HEK293 (cell line): ENCODE measurements around the gene AURKB.

Experiments used
- CTCF ChIA-PET: fragments of 350-600 bp; formaldehyde crosslinking; extraction: SDS; loops from one replicate; lab custom pipeline; 2021; ENCODE audit warnings: antibody characterized with exemption; lab: Yijun Ruan, JAX
- POLR2A ChIA-PET: fragments of 300-600 bp; formaldehyde crosslinking; extraction: SDS; loops from one replicate; lab custom pipeline; 2020; ENCODE audit warnings: antibody characterized with exemption, inconsistent platforms; lab: Yijun Ruan, JAX
- H3K27ac ChIP-seq: fragments of 200-500 bp; sonication (Bioruptor generic); 2 replicates; pipeline ENCODE4 v1.5.1; 2014; ENCODE audit warnings: low read depth, low read length, control low read depth, inconsistent platforms; ENCODE audit errors: extremely low read depth
- H3K36me3 ChIP-seq, 2 experiments: fragments of 200-500 bp in 1 of 2; sonication (Bioruptor generic) in 1 of 2; 1 replicate in 1 of 2; 2 replicates in 1 of 2; pipeline ENCODE4 v1.5.1; 2014 to 2017; ENCODE audit warnings: inconsistent platforms in 2 of 2, low read length in 2 of 2; ENCODE audit not compliant: control insufficient read depth in 2 of 2, insufficient read depth in 1 of 2
- H3K4me1 ChIP-seq: fragments of 200-500 bp; sonication (Bioruptor generic); 2 replicates; pipeline ENCODE4 v1.5.1; 2014; ENCODE audit warnings: mild to moderate bottlenecking, low read length, inconsistent platforms; ENCODE audit not compliant: control insufficient read depth, insufficient read depth
- H3K4me3 ChIP-seq: 2 replicates; pipeline ENCODE4 v1.5.1; 2011; ENCODE audit warnings: low read depth, mild to moderate bottlenecking, control low read depth, low read length, moderate library complexity
- H3K9me3 ChIP-seq: fragments of 200-500 bp; sonication (Bioruptor generic); 2 replicates; pipeline ENCODE4 v1.5.1; 2014; ENCODE audit warnings: low read depth, low read length, inconsistent platforms; ENCODE audit not compliant: control insufficient read depth, insufficient read depth
- GLI2 ChIP-seq: fragments of 450-650 bp; formaldehyde crosslinking; IDR thresholded peaks from 2 replicates; pipeline ENCODE4; 2017; ENCODE audit warnings: missing biosample characterization, missing genetic modification characterization, low read depth, borderline replicate concordance
- IKZF3 ChIP-seq: fragments of 450-650 bp; IDR thresholded peaks from 2 replicates; pipeline ENCODE4 v1.5.0; 2018; ENCODE audit warnings: missing biosample characterization, mild to moderate bottlenecking, missing genetic modification characterization, moderate library complexity
- KLF16 ChIP-seq: fragments of 450-650 bp; formaldehyde crosslinking; IDR thresholded peaks from 2 replicates; pipeline ENCODE4 v1.5.1; 2017; ENCODE audit warnings: missing biosample characterization, missing genetic modification characterization
- KLF7 ChIP-seq: fragments of 450-650 bp; formaldehyde crosslinking; IDR thresholded peaks from 2 replicates; pipeline ENCODE4 v1.5.1; 2016; ENCODE audit warnings: missing biosample characterization, missing genetic modification characterization, borderline replicate concordance
- PRDM1 ChIP-seq: fragments of 450-650 bp; formaldehyde crosslinking; IDR thresholded peaks from 2 replicates; pipeline ENCODE4; 2016; ENCODE audit warnings: missing biosample characterization, missing genetic modification characterization
- ZBTB44 ChIP-seq: fragments of 450-650 bp; IDR thresholded peaks from 2 replicates; pipeline ENCODE4 v1.5.1; 2018; ENCODE audit warnings: missing biosample characterization, mild to moderate bottlenecking, missing genetic modification characterization
- ZFP3 ChIP-seq: fragments of 450-650 bp; formaldehyde crosslinking; IDR thresholded peaks from 2 replicates; pipeline ENCODE4 v1.5.1; 2016; ENCODE audit warnings: low read depth, missing biosample characterization, missing genetic modification characterization
- ZFP69B ChIP-seq: fragments of 450-650 bp; formaldehyde crosslinking; IDR thresholded peaks from 2 replicates; pipeline ENCODE4 v1.5.1; 2016; ENCODE audit warnings: missing biosample characterization, missing genetic modification characterization
- ZNF114 ChIP-seq: fragments of 450-650 bp; formaldehyde crosslinking; IDR thresholded peaks from 2 replicates; pipeline ENCODE4 v1.5.0; 2017; ENCODE audit warnings: missing biosample characterization, missing genetic modification characterization
- ZNF140 ChIP-seq: fragments of 450-650 bp; formaldehyde crosslinking; IDR thresholded peaks from 2 replicates; pipeline ENCODE4 v1.5.1; 2016; ENCODE audit warnings: missing biosample characterization, missing genetic modification characterization
- ZNF184 ChIP-seq: fragments of 450-650 bp; IDR thresholded peaks from 2 replicates; pipeline ENCODE4 v1.5.1; 2018; ENCODE audit warnings: missing biosample characterization, mild to moderate bottlenecking, missing genetic modification characterization
- ZNF324 ChIP-seq: fragments of 450-650 bp; formaldehyde crosslinking; IDR thresholded peaks from 2 replicates; pipeline ENCODE4 v1.5.1; 2016; ENCODE audit warnings: missing biosample characterization, missing genetic modification characterization
- ZNF37A ChIP-seq: fragments of 450-650 bp; IDR thresholded peaks from 2 replicates; pipeline ENCODE4 v1.5.1; 2018; ENCODE audit warnings: missing biosample characterization, missing genetic modification characterization
- ZNF391 ChIP-seq: fragments of 450-650 bp; formaldehyde crosslinking; IDR thresholded peaks from 2 replicates; pipeline ENCODE4 v1.5.1; 2016; ENCODE audit warnings: low read depth, missing biosample characterization, missing genetic modification characterization, borderline replicate concordance
- ZNF449 ChIP-seq: fragments of 450-650 bp; formaldehyde crosslinking; IDR thresholded peaks from 2 replicates; pipeline ENCODE4 v1.5.1; 2017; ENCODE audit warnings: missing biosample characterization, mild to moderate bottlenecking, missing genetic modification characterization, moderate library complexity
- ZNF555 ChIP-seq: fragments of 450-650 bp; formaldehyde crosslinking; conservative IDR thresholded peaks from 2 replicates; pipeline ENCODE4 v1.5.1; 2017; ENCODE audit warnings: missing biosample characterization, mild to moderate bottlenecking, missing genetic modification characterization, inconsistent platforms
- ZNF560 ChIP-seq: fragments of 450-650 bp; formaldehyde crosslinking; IDR thresholded peaks from 2 replicates; pipeline ENCODE4 v1.5.1; 2017; ENCODE audit warnings: missing biosample characterization, missing genetic modification characterization, borderline replicate concordance
- ZNF596 ChIP-seq: fragments of 450-650 bp; IDR thresholded peaks from 2 replicates; pipeline ENCODE4 v1.5.0; 2018; ENCODE audit warnings: missing biosample characterization, mild to moderate bottlenecking, missing genetic modification characterization, moderate library complexity
- ZNF600 ChIP-seq: fragments of 450-650 bp; formaldehyde crosslinking; IDR thresholded peaks from 2 replicates; pipeline ENCODE4 v1.5.1; 2016; ENCODE audit warnings: missing biosample characterization, missing genetic modification characterization
- ZXDB ChIP-seq: fragments of 450-650 bp; formaldehyde crosslinking; IDR thresholded peaks from 2 replicates; pipeline ENCODE4 v1.5.1; 2016; ENCODE audit warnings: missing biosample characterization, missing genetic modification characterization
- TF ChIP-seq, protein P1 (sequence below): fragments of 450-650 bp; formaldehyde crosslinking; IDR thresholded peaks from 2 replicates; pipeline ENCODE4 v1.5.1; 2016; ENCODE audit warnings: missing biosample characterization, missing genetic modification characterization
- TF ChIP-seq, protein P2 (sequence below): fragments of 450-650 bp; IDR thresholded peaks from 2 replicates; pipeline ENCODE4 v1.5.1; 2018; ENCODE audit warnings: missing biosample characterization, missing genetic modification characterization
- TF ChIP-seq, protein P3 (sequence below): fragments of 450-650 bp; formaldehyde crosslinking; IDR thresholded peaks from 2 replicates; pipeline ENCODE4 v1.5.1; 2016; ENCODE audit warnings: missing biosample characterization, missing genetic modification characterization

The AURKB gene

GRCh38 chr17:8226536-8227237 lies 16.3 kb upstream of the AURKB start (continued):
- TF ChIP-seq, protein P1, sequence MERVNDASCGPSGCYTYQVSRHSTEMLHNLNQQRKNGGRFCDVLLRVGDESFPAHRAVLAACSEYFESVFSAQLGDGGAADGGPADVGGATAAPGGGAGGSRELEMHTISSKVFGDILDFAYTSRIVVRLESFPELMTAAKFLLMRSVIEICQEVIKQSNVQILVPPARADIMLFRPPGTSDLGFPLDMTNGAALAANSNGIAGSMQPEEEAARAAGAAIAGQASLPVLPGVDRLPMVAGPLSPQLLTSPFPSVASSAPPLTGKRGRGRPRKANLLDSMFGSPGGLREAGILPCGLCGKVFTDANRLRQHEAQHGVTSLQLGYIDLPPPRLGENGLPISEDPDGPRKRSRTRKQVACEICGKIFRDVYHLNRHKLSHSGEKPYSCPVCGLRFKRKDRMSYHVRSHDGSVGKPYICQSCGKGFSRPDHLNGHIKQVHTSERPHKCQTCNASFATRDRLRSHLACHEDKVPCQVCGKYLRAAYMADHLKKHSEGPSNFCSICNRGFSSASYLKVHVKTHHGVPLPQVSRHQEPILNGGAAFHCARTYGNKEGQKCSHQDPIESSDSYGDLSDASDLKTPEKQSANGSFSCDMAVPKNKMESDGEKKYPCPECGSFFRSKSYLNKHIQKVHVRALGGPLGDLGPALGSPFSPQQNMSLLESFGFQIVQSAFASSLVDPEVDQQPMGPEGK (tag by site-specific recombination), result peak; percentile 49; the same call in 1 of the 2 replicates
- TF ChIP-seq ZNF596 (tag by site-specific recombination) (no peak), ZNF391 (tag by site-specific recombination) (peak; percentile 56; the same call in 1 of the 2 replicates), PRDM1 (tag by site-specific recombination) (peak; percentile 73; the same call in 1 of the 2 replicates), KLF7 (tag by site-specific recombination) (no peak; the same call in 1 of the 2 replicates), ZNF37A (tag by site-specific recombination) (no peak), ZXDB (tag by site-specific recombination) (peak; percentile 58; the same call in 1 of the 2 replicates), ZNF600 (tag by site-specific recombination) (no peak), ZNF140 (no peak), IKZF3 (tag by site-specific recombination) (peak; percentile 75), ZFP69B (tag by site-specific recombination) (peak; percentile 65)
- TF ChIP-seq, all 188 proteins: peak for 73

DNA sequence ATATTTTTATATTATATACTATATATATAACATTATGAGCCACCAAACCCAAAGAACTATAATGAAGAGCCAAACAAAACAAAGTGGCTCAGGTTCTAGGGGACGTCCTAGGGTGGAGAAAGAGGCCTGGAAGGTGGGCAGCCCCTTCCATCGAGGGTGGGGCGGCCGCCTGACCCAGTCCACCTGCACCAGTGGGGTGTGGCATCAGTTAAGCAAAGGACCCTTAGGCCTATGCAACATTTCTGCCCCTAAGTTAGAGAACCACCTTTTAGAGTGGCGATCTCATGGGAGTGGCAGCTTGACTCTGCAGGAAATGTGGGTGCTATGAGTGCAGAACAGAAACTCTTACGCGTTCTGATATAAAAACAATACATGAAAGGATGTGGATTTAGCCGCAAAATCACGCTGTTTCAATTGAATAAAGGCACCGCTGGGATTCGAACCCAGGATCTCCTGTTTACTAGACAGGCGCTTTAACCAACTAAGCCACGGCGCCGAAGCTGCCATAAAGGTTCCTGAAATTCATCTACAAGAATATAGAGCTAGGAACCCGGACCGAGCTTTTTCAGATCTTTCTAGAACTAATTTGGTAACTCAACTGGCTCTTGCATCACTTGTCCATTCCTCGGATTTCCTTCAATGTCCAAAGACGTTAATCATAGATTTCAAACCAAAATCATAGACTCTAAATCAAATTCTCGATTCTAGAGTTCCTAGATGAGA lies 15.6 kb upstream of the AURKB start:
- Histone ChIP-seq H3K27ac (peak overlapping the region; percentile 78), H3K4me3 (peak overlapping the region; percentile 44), H3K9me3 (no peaks in the 10 kb centered on the region), H3K4me1 (peaks cover 12% of the 10 kb centered on the region), H3K36me3 (peaks cover 22 to 40% of the 10 kb centered on the region in 2 experiments)
- ChIA-PET POLR2A (interaction anchor here (0.8 to 9.6 kb wide), 7 partner anchors 17 to 107 kb away, joined by 3 to 218 read pairs (median 32); partner anchors contain the start of genes ALOXE3, AURKB, BORCS6 and CTC1), CTCF (interaction anchor here (0.6 to 2.1 kb wide), 10 partner anchors 13 to 172 kb away, joined by 3 to 8 read pairs (median 4); partner anchors contain the start of gene ALOXE3)
- TF ChIP-seq ZNF324 (tag by site-specific recombination) (0 out of 2 replicates have a peak, but pooled peaks have one; percentile 28), GLI2 (0 out of 2 replicates have a peak, but pooled peaks have one; percentile 2), ZNF600 (tag by site-specific recombination) (peak; percentile 99), ZNF449 (tag by site-specific recombination) (peak; percentile 44; the same call in 1 of the 2 replicates), ZNF114 (tag by site-specific recombination) (no peak), ZNF184 (tag by site-specific recombination) (0 out of 2 replicates have a peak, but pooled peaks have one; percentile 33), ZFP3 (tag by site-specific recombination) (no peak), ZBTB44 (tag by site-specific recombination) (0 out of 2 replicates have a peak, but pooled peaks have one; percentile 37), ZNF555 (no peak), KLF16 (tag by site-specific recombination) (peak; percentile 52; the same call in 1 of the 2 replicates), ZNF560 (tag by site-specific recombination) (no peak)
- TF ChIP-seq, protein P2, sequence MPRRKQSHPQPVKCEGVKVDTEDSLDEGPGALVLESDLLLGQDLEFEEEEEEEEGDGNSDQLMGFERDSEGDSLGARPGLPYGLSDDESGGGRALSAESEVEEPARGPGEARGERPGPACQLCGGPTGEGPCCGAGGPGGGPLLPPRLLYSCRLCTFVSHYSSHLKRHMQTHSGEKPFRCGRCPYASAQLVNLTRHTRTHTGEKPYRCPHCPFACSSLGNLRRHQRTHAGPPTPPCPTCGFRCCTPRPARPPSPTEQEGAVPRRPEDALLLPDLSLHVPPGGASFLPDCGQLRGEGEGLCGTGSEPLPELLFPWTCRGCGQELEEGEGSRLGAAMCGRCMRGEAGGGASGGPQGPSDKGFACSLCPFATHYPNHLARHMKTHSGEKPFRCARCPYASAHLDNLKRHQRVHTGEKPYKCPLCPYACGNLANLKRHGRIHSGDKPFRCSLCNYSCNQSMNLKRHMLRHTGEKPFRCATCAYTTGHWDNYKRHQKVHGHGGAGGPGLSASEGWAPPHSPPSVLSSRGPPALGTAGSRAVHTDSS (tag by site-specific recombination), result no peak; the same call in 1 of the 2 replicates
- TF ChIP-seq, protein P3, sequence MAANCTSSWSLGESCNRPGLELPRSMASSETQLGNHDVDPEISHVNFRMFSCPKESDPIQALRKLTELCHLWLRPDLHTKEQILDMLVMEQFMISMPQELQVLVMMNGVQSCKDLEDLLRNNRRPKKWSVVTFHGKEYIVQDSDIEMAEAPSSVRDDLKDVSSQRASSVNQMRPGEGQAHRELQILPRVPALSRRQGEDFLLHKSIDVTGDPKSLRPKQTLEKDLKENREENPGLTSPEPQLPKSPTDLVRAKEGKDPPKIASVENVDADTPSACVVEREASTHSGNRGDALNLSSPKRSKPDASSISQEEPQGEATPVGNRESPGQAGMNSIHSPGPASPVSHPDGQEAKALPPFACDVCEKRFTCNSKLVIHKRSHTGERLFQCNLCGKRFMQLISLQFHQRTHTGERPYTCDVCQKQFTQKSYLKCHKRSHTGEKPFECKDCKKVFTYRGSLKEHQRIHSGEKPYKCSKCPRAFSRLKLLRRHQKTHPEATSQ (tag by site-specific recombination), result 0 out of 2 replicates have a peak, but pooled peaks have one; percentile 13
- TF ChIP-seq, protein P1 (tag by site-specific recombination), result peak; percentile 28; the same call in 1 of the 2 replicates
